Osteocyte (in vitro differentiated cells): ENCODE data around the gene TYW5. TPM values are rescaled to one million over a fixed set of nuclear protein-coding genes. Genes with fewer than 3 reads are reported as not detected.

Experiments used
- DNase-seq: peaks from one replicate; pipeline ENCODE4 v3.0.0; 2021; ENCODE audit warnings: mixed read lengths; ENCODE audit not compliant: unreplicated experiment; ENCODE audit errors: extremely low spot score
- H3K27ac Mint-ChIP-seq: one replicate; pipeline ENCODE4 v1.8.0; 2021; ENCODE audit warnings: mild to moderate bottlenecking, mixed read lengths; ENCODE audit not compliant: unreplicated experiment
- H3K27me3 Mint-ChIP-seq: one replicate; pipeline ENCODE4 v1.8.0; 2021; ENCODE audit warnings: mixed read lengths; ENCODE audit not compliant: unreplicated experiment
- H3K36me3 Mint-ChIP-seq: one replicate; pipeline ENCODE4 v1.8.0; 2021; ENCODE audit warnings: mixed read lengths; ENCODE audit not compliant: unreplicated experiment
- H3K4me1 Mint-ChIP-seq: one replicate; pipeline ENCODE4 v1.8.0; 2021; ENCODE audit warnings: mixed read lengths; ENCODE audit not compliant: unreplicated experiment
- H3K4me3 Mint-ChIP-seq: one replicate; pipeline ENCODE4 v1.8.0; 2021; ENCODE audit warnings: mild to moderate bottlenecking, moderate library complexity, mixed read lengths; ENCODE audit not compliant: unreplicated experiment
- H3K9me3 Mint-ChIP-seq: one replicate; pipeline ENCODE4 v1.8.0; 2021; ENCODE audit warnings: mixed read lengths; ENCODE audit not compliant: unreplicated experiment
- total RNA-seq: library from RNA; stranded (reverse); gene quantifications from 2 replicates; pipeline ENCODE4 v1.2.1, GENCODE V29; 2021
- TF ChIP-seq, protein P1 (sequence below): fragments of 200-600 bp; sonication (generic); IDR thresholded peaks from 2 replicates; pipeline ENCODE4 v1.5.0; 2021; ENCODE audit warnings: antibody characterized with exemption, mild to moderate bottlenecking, moderate library complexity

TYW5 gene
- total RNA-seq, 1 donor from 2014 or later: 7.9 TPM

DNA sequence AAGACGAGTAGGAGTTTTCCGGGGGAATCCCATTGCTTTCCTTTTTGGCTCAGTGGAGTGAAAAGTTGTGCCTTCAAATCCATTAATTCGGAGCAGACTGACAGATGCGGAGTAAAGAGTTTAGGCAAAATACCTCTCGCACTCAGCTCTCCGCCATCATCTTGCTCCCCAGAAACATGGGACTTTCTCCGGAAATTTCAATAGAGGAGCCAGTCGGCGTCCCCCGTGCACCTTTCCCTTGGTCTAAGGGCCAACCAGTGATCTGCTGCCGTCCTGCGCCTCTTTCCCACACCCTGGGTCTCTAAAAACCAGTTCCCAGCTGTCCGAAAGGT lies 318 bp downstream of the TYW5 start:
- H3K9me3 Mint-ChIP-seq: no peaks in the 10 kb centered on the region
- H3K27me3 Mint-ChIP-seq: no peaks in the 10 kb centered on the region
- peak overlapping the region; percentile 98 for H3K27ac Mint-ChIP-seq
- peaks cover 14% of the 10 kb centered on the region for H3K36me3 Mint-ChIP-seq
- TF ChIP-seq, protein P1, sequence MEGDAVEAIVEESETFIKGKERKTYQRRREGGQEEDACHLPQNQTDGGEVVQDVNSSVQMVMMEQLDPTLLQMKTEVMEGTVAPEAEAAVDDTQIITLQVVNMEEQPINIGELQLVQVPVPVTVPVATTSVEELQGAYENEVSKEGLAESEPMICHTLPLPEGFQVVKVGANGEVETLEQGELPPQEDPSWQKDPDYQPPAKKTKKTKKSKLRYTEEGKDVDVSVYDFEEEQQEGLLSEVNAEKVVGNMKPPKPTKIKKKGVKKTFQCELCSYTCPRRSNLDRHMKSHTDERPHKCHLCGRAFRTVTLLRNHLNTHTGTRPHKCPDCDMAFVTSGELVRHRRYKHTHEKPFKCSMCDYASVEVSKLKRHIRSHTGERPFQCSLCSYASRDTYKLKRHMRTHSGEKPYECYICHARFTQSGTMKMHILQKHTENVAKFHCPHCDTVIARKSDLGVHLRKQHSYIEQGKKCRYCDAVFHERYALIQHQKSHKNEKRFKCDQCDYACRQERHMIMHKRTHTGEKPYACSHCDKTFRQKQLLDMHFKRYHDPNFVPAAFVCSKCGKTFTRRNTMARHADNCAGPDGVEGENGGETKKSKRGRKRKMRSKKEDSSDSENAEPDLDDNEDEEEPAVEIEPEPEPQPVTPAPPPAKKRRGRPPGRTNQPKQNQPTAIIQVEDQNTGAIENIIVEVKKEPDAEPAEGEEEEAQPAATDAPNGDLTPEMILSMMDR: no peak
- no peak for DNase-seq
- peak overlapping the region; percentile 100 for H3K4me3 Mint-ChIP-seq
- peaks cover 40% of the 10 kb centered on the region for H3K4me1 Mint-ChIP-seq

DNA sequence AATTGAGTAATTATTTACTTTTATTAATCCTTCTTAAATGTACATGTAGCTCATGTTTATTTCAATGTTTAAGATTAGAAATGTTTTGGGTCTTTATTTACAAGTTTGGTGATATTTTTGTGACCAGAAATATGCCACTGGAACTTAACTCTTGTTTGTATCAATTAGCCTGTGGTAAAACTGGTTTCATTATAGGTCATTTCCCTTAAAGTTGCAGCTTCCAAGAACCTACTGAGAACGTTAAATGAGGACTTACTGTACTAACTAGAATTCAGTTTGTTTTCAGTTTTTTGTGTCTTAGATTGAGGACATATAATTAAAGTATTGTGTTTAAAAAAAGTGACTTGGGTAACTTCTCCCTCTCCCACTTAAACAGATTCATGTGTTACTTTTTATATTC lies 4.3 kb downstream of the TYW5 start:
- Mint-ChIP-seq H3K27me3 (no peaks in the 10 kb centered on the region), H3K27ac (no peak overlapping the region), H3K9me3 (no peaks in the 10 kb centered on the region), H3K36me3 (peaks cover 10% of the 10 kb centered on the region), H3K4me1 (peaks cover 18% of the 10 kb centered on the region), H3K4me3 (no peak overlapping the region)
- no peak for DNase-seq
- TF ChIP-seq, protein P1: no peak

DNA sequence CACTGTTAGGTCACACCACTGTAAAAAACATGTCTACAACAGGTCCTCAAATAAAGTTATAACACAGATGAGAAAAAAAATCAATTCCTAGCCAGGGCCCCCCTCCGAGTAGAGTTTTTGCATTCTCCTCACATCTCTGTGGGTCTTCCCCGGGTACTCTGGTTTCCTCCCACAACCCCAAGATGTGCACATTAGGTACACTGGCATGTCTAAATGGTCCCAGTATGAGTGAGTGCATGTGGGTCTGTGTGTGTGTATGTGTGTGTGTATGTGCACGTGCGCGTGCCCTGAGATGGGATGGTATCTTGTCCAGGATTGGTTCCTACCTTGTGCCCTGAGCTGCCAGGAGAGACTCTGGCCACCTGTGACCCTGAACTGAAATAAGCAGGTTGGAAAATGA lies 4.9 kb downstream of the TYW5 start:
- peaks cover 18% of the 10 kb centered on the region for H3K4me1 Mint-ChIP-seq
- DNase-seq: no peak
- peaks cover 10% of the 10 kb centered on the region for H3K36me3 Mint-ChIP-seq
- no peak overlapping the region for H3K4me3 Mint-ChIP-seq
- H3K9me3 Mint-ChIP-seq: no peaks in the 10 kb centered on the region
- TF ChIP-seq, protein P1: no peak
- no peaks in the 10 kb centered on the region for H3K27me3 Mint-ChIP-seq
- H3K27ac Mint-ChIP-seq: no peak overlapping the region

DNA sequence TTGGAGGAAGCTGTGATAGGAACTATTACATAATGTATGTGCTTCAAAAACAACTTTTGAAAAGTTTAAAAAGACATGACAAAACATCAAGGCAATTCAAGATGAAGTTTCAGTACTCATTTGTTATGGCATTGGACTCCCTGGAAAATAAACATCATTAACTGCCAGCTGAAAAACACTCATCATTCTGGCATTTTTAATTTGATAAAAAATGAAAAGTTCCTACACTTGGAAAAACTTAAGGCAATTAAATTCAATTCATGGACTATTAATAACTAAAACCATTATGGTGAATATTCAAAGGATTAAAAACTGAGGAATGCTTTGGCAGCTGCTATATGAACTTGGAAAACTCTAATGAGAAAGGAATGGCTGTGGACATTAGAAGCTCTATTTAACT lies 8.5 kb downstream of the TYW5 start:
- no peak overlapping the region for H3K4me3 Mint-ChIP-seq
- DNase-seq: no peak
- H3K36me3 Mint-ChIP-seq: peaks cover 25% of the 10 kb centered on the region
- TF ChIP-seq, protein P1: no peak
- H3K9me3 Mint-ChIP-seq: no peaks in the 10 kb centered on the region
- peaks cover 2% of the 10 kb centered on the region for H3K4me1 Mint-ChIP-seq
- no peak overlapping the region for H3K27ac Mint-ChIP-seq
- H3K27me3 Mint-ChIP-seq: no peaks in the 10 kb centered on the region

DNA sequence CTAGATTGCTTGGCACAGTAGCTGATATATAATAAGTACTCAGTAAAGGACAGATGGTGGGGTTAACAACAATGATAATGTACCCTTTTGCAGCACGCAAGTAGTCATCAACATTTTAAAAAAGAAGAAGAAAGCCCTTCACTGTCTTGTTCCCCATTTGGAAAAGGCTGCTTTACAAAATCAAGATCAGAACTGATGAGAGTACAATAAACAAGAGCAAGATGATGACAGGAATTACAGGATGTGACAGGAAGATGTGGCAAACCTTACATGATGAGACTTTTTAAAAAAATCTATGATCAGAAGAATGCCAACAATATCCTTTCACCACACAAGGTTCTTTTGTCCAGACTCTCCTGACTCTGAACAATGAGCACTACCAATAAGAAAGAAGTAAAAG lies 9.1 kb downstream of the TYW5 start:
- Mint-ChIP-seq H3K36me3 (peaks cover 25% of the 10 kb centered on the region), H3K9me3 (no peaks in the 10 kb centered on the region), H3K4me1 (no peaks in the 10 kb centered on the region), H3K4me3 (no peak overlapping the region), H3K27ac (no peak overlapping the region), H3K27me3 (no peaks in the 10 kb centered on the region)
- TF ChIP-seq, protein P1: no peak
- no peak for DNase-seq
